ENCODE measurements around the gene SERINC2. TPM values are rescaled to one million over a fixed set of nuclear protein-coding genes. Genes with fewer than 3 reads are reported as not detected.

SERINC2 gene
- total and polyA plus RNA-seq, 4 donors: 6.1 to 59.1 (median 38.8) TPM

GRCh38 chr1:31380181-31380580, 32.8 kb upstream of the SERINC2 start:
- Histone ChIP-seq H3K27ac (ENCODE audit: low read depth in 1 of 2, low read length in 1 of 2) (peak overlapping the region in 1 of 2 donors; percentile 74), H3K4me3 (no peak overlapping the region), H3K36me3 (ENCODE audit: control insufficient read depth in 4 of 4, insufficient read depth in 4 of 4, low read length in 4 of 4) (no peaks in the 10 kb centered on the region), H3K27me3 (ENCODE audit: control insufficient read depth in 3 of 3, insufficient read depth in 3 of 3, low read length in 2 of 3) (no peaks in the 10 kb centered on the region), H3K9me3 (ENCODE audit: control insufficient read depth in 4 of 4, insufficient read depth in 3 of 4, low read length in 3 of 4) (no peaks in the 10 kb centered on the region), H3K4me1 (ENCODE audit: control insufficient read depth in 5 of 5, insufficient read depth in 5 of 5, low read length in 5 of 5) (no peaks in the 10 kb centered on the region), H3K9ac (ENCODE audit: insufficient read depth in 1 of 2, low read length in 2 of 2) (no peak overlapping the region)
- ATAC-seq (ENCODE audit: insufficient read depth, low FRiP score) (no peak), DNase-seq (no peak)
- WGBS, 2 donors: 77 to 87% methylated on average over 3 of the region's 3 CpGs
- TF ChIP-seq, protein P1, sequence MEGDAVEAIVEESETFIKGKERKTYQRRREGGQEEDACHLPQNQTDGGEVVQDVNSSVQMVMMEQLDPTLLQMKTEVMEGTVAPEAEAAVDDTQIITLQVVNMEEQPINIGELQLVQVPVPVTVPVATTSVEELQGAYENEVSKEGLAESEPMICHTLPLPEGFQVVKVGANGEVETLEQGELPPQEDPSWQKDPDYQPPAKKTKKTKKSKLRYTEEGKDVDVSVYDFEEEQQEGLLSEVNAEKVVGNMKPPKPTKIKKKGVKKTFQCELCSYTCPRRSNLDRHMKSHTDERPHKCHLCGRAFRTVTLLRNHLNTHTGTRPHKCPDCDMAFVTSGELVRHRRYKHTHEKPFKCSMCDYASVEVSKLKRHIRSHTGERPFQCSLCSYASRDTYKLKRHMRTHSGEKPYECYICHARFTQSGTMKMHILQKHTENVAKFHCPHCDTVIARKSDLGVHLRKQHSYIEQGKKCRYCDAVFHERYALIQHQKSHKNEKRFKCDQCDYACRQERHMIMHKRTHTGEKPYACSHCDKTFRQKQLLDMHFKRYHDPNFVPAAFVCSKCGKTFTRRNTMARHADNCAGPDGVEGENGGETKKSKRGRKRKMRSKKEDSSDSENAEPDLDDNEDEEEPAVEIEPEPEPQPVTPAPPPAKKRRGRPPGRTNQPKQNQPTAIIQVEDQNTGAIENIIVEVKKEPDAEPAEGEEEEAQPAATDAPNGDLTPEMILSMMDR (IDR thresholded peaks at IDR 0.05; ENCODE audit: control extremely low read depth, extremely low read depth): no peak

DNA sequence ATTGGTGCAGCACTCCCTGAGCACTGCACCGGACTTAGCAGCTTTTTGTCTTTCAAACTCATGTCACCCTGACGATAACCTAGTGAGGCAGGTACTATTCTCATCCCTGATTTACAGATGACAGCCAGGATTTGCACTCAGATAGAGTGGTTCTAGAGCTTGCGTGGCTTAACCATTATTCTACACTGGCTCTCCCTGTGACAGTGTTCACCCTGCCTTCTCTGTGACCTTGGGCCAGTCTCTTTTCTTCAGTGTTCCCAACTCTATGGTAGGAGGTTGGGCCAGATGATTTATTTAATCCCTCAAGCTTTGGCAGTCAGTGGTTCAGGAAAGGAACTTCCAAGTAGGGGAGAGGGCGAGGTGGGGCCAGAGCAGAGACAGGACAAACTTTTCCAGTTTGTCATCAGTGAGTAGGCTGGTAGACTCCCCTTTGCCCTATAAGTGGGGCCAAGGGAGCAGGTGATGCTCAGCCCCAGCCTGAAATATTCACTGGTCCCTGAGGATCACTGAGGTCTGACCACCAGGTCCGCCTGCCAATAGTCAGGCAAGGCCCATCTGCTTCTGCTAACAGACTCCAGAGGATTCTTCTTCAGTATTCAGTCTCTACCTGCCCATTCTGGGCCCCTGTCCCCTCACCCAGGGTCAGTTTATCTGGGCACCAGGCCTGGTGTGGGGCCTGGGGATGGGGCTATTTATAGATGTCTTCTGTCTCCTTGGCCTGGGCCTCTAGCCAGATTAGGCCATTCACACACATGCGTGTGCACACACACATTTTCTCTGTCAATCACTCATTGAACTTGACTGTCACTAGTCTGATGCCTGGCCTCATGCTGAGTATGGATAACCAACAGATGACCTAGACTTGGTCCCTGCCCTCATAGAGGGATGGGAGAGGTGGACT, 31.4 kb upstream of the SERINC2 start:
- Histone ChIP-seq H3K27me3 (ENCODE audit: control insufficient read depth in 3 of 3, insufficient read depth in 3 of 3, low read length in 2 of 3) (no peaks in the 10 kb centered on the region), H3K4me1 (ENCODE audit: control insufficient read depth in 5 of 5, insufficient read depth in 5 of 5, low read length in 5 of 5) (no peaks in the 10 kb centered on the region), H3K27ac (ENCODE audit: low read depth in 1 of 2, low read length in 1 of 2) (peak overlapping the region in 1 of 2 donors; percentile 82), H3K36me3 (ENCODE audit: control insufficient read depth in 4 of 4, insufficient read depth in 4 of 4, low read length in 4 of 4) (no peaks in the 10 kb centered on the region), H3K9me3 (ENCODE audit: control insufficient read depth in 4 of 4, insufficient read depth in 3 of 4, low read length in 3 of 4) (no peaks in the 10 kb centered on the region), H3K9ac (ENCODE audit: insufficient read depth in 1 of 2, low read length in 2 of 2) (no peak overlapping the region), H3K4me3 (no peak overlapping the region)
- ATAC-seq (ENCODE audit: insufficient read depth, low FRiP score): no peak
- WGBS, 2 donors: 83 to 90% methylated on average over 6 of the region's 6 CpGs
- DNase-seq: no peak
- TF ChIP-seq, protein P1 (IDR thresholded peaks at IDR 0.05; ENCODE audit: control extremely low read depth, extremely low read depth): no peak

DNA sequence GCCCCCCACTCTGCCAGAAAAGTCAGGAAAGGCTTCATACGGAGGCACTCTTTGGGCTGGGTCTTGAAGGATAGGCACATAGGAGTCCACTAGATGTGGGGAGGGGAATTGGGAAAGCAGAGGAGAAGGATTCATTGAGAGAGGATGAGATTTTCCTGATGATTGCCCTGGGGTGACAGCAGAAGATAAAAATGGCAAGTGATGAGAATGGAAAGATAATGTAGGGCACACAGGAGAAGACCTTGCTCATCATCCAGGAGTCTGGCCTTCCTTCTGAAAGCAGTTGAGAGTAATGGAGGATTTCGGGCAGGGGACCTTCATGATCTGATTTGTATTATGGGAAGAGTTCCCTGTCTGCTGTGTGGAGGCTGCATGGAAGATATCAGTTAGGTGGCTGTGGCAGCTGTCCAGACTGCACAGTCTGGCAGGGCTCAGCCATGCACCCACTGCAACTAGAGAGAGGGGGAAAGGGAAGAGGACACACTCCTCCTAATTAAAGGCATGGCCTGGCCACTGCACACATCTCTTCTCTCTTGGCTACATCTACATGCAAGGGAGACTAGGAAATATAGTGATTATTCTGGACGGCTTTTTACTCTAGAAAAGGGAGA, 30.5 kb upstream of the SERINC2 start:
- WGBS, 2 donors: 89 to 100% methylated on average over 3 of the region's 3 CpGs
- TF ChIP-seq, protein P1 (IDR thresholded peaks at IDR 0.05; ENCODE audit: control extremely low read depth, extremely low read depth): no peak
- H3K27me3 ChIP-seq (ENCODE audit: control insufficient read depth in 3 of 3, insufficient read depth in 3 of 3, low read length in 2 of 3): no peaks in the 10 kb centered on the region
- H3K4me3 ChIP-seq: no peak overlapping the region
- H3K9me3 ChIP-seq (ENCODE audit: control insufficient read depth in 4 of 4, insufficient read depth in 3 of 4, low read length in 3 of 4): no peaks in the 10 kb centered on the region
- H3K36me3 ChIP-seq (ENCODE audit: control insufficient read depth in 4 of 4, insufficient read depth in 4 of 4, low read length in 4 of 4): no peaks in the 10 kb centered on the region
- H3K9ac ChIP-seq (ENCODE audit: insufficient read depth in 1 of 2, low read length in 2 of 2): no peak overlapping the region
- H3K4me1 ChIP-seq (ENCODE audit: control insufficient read depth in 5 of 5, insufficient read depth in 5 of 5, low read length in 5 of 5): no peaks in the 10 kb centered on the region
- ATAC-seq (ENCODE audit: insufficient read depth, low FRiP score) (no peak), DNase-seq (no peak)
- H3K27ac ChIP-seq (ENCODE audit: low read depth in 1 of 2, low read length in 1 of 2): peak overlapping the region in 1 of 2 donors; percentile 82

All from lung (tissue), 12 donors.